Cardiac septum (tissue), 1 donor: ENCODE measurements around the gene BET1L. TPM values are rescaled to one million over a fixed set of nuclear protein-coding genes. Genes with fewer than 3 reads are reported as not detected.

Experiments used
- total RNA-seq: library from RNA; stranded (reverse); fragmentation: NEBNext Ultra II Directional; extraction: Animal tissue kit (Norgen Biotek cat#: 25700); gene quantifications from one replicate; pipeline ENCODE4 v1.2.1, GENCODE V29; 2021
- donor health status: DM: no; HTN: no; CAD: no.

BET1L gene
- total RNA-seq, 1 donor from 2014 or later: 24.9 TPM

Other genes with a start within 250 kb of the BET1L start
- not detected for gene SCGB1C1, start 14.3 kb downstream of the BET1L start, total RNA-seq
- 63.4 TPM for gene RIC8A, start 309 bp upstream of the BET1L start, total RNA-seq
- 27.0 TPM for gene SIRT3, start 28.9 kb upstream of the BET1L start, total RNA-seq
- gene PSMD13, start 29.6 kb upstream of the BET1L start, total RNA-seq: 87.5 TPM
- 0.19 TPM for gene NLRP6, start 71.0 kb upstream of the BET1L start, total RNA-seq
- gene PGGHG, start 81.7 kb upstream of the BET1L start, total RNA-seq: 11.0 TPM
- gene IFITM5, start 92.1 kb upstream of the BET1L start, total RNA-seq: not detected
- 215 TPM for gene IFITM2, start 100.4 kb upstream of the BET1L start, total RNA-seq
- gene IFITM1, start 106.6 kb upstream of the BET1L start, total RNA-seq: 123 TPM
- 260 TPM for gene IFITM3, start 113.5 kb upstream of the BET1L start, total RNA-seq
- 0.24 TPM for gene B4GALNT4, start 162.1 kb upstream of the BET1L start, total RNA-seq
- gene PKP3, start 186.8 kb upstream of the BET1L start, total RNA-seq: 0.83 TPM
- gene SIGIRR, start 207.6 kb upstream of the BET1L start, total RNA-seq: 33.3 TPM
- gene ANO9, start 234.6 kb upstream of the BET1L start, total RNA-seq: 0.38 TPM
- gene PTDSS2, start 242.9 kb upstream of the BET1L start, total RNA-seq: 24.9 TPM